Gastroesophageal sphincter (tissue), 3 donors: Measurements from ENCODE around the gene CD302.

ENCODE experiments used
- EP300 ChIP-seq: sonication (generic); formaldehyde crosslinking; IDR thresholded peaks from one replicate; pipeline ENCODE4 v1.6.1; 2017; ENCODE audit warnings: antibody characterized with exemption, mild to moderate bottlenecking
- POLR2A ChIP-seq, 2 donors: fragments of 450-650 bp; IDR thresholded peaks; one replicate each; pipeline ENCODE4 v1.6.1; 2017; ENCODE audit warnings: antibody characterized with exemption in 2 of 2, mild to moderate bottlenecking in 2 of 2, moderate library complexity in 1 of 2
- TF ChIP-seq, protein P1 (sequence below), 4 experiments: fragments of 200-600 bp in 2 of 4; fragments of 450-650 bp in 2 of 4; sonication (generic) in 1 of 4; IDR thresholded peaks; one replicate each; pipeline ENCODE4 v1.5.1; 2017 to 2019; ENCODE audit warnings: antibody characterized with exemption in 4 of 4, mild to moderate bottlenecking in 2 of 4, moderate library complexity in 2 of 4

DNA sequence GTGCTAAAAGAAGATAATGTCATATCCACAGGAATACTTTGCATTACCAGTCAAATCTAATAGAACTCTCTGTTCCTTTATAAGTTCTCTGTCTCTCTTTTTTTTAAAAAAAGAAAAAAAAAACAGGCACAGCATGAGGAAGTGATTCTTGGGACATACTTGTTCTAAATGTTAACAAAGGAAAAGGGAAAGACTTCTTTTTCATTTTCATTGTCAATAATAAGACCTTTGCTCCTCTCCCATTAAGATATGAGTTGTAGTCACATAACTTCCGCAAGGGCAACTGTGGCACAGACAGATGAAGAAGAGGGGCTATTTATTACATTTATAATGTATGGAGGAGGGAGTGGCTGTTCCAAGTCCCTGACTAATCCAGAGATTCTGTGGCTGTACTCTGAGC is 4.7 kb downstream of the CD302 start:
- TF ChIP-seq POLR2A (IDR thresholded peaks at IDR 0.05) (no peak), EP300 (no peak)
- TF ChIP-seq, protein P1, sequence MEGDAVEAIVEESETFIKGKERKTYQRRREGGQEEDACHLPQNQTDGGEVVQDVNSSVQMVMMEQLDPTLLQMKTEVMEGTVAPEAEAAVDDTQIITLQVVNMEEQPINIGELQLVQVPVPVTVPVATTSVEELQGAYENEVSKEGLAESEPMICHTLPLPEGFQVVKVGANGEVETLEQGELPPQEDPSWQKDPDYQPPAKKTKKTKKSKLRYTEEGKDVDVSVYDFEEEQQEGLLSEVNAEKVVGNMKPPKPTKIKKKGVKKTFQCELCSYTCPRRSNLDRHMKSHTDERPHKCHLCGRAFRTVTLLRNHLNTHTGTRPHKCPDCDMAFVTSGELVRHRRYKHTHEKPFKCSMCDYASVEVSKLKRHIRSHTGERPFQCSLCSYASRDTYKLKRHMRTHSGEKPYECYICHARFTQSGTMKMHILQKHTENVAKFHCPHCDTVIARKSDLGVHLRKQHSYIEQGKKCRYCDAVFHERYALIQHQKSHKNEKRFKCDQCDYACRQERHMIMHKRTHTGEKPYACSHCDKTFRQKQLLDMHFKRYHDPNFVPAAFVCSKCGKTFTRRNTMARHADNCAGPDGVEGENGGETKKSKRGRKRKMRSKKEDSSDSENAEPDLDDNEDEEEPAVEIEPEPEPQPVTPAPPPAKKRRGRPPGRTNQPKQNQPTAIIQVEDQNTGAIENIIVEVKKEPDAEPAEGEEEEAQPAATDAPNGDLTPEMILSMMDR (IDR thresholded peaks at IDR 0.05), result no peak
